Lower lobe of right lung (tissue), 2 donors: ENCODE measurements around the gene CNBD2. TPM values are rescaled to one million over a fixed set of nuclear protein-coding genes. Genes with fewer than 3 reads are reported as not detected.
"Not testable (repeated sequence)": the region's sequence is repeated elsewhere in the genome, so short reads cannot be mapped to it uniquely, and the experiment has no call there.

Source experiments
- ATAC-seq, 2 donors: fragments of 200-7000 bp; cut with Tn5 transposase; one replicate each; pipeline ENCODE4 v1.9.1; 2020 to 2022; ENCODE audit warnings: mild to moderate bottlenecking in 2 of 2, moderate library complexity in 2 of 2
- DNase-seq: peaks from one replicate; pipeline ENCODE4 v3.0.0-alpha.2; 2020
- H3K27ac ChIP-seq: fragments of 200-600 bp; one replicate; pipeline ENCODE4 v1.8.0; 2022
- H3K27me3 ChIP-seq: fragments of 200-600 bp; one replicate; pipeline ENCODE4 v1.8.0; 2022; ENCODE audit warnings: low read depth
- H3K36me3 ChIP-seq: fragments of 200-600 bp; one replicate; pipeline ENCODE4 v1.8.0; 2022; ENCODE audit warnings: mild to moderate bottlenecking
- H3K4me1 ChIP-seq: fragments of 200-600 bp; one replicate; pipeline ENCODE4 v1.8.0; 2022
- H3K4me3 ChIP-seq: fragments of 200-600 bp; one replicate; pipeline ENCODE4 v1.8.0; 2022; ENCODE audit warnings: mild to moderate bottlenecking
- H3K9me3 ChIP-seq: fragments of 200-600 bp; one replicate; pipeline ENCODE4 v1.8.0; 2022
- intact Hi-C: fragments of 100-400 bp; cut with DNase I; formaldehyde crosslinking; loops from one replicate; pipeline ENCODE4 v1.11.0; 2022
- total RNA-seq: library from RNA; stranded (reverse); fragmentation: NEBNext Ultra II Directional; extraction: Animal tissue kit (Norgen Biotek cat#: 25700); gene quantifications from one replicate; pipeline ENCODE4 v1.2.1, GENCODE V29; 2021
- TF ChIP-seq, protein P1 (sequence below): fragments of 200-600 bp; IDR thresholded peaks from one replicate; pipeline ENCODE4 v1.8.0; 2022; ENCODE audit warnings: antibody characterized with exemption, mild to moderate bottlenecking
- donor health status: DM: no; HTN: yes; CAD: no; lungs with severe emphysema.

The CNBD2 gene
- total RNA-seq, 1 donor from 2014 or later = 4.3 TPM

GRCh38 chr20:36015806-36016403, 47.5 kb downstream of the CNBD2 start:
- H3K4me3 ChIP-seq = no peak overlapping the region
- ATAC-seq (no peak), DNase-seq (no peak)
- intact Hi-C loops = no loop called here
- TF ChIP-seq, protein P1, sequence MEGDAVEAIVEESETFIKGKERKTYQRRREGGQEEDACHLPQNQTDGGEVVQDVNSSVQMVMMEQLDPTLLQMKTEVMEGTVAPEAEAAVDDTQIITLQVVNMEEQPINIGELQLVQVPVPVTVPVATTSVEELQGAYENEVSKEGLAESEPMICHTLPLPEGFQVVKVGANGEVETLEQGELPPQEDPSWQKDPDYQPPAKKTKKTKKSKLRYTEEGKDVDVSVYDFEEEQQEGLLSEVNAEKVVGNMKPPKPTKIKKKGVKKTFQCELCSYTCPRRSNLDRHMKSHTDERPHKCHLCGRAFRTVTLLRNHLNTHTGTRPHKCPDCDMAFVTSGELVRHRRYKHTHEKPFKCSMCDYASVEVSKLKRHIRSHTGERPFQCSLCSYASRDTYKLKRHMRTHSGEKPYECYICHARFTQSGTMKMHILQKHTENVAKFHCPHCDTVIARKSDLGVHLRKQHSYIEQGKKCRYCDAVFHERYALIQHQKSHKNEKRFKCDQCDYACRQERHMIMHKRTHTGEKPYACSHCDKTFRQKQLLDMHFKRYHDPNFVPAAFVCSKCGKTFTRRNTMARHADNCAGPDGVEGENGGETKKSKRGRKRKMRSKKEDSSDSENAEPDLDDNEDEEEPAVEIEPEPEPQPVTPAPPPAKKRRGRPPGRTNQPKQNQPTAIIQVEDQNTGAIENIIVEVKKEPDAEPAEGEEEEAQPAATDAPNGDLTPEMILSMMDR = no peak
- H3K4me1 ChIP-seq = peaks cover 19% of the 10 kb centered on the region
- H3K9me3 ChIP-seq = no peaks in the 10 kb centered on the region
- H3K27ac ChIP-seq = no peak overlapping the region
- no peaks in the 10 kb centered on the region for H3K27me3 ChIP-seq
- H3K36me3 ChIP-seq = no peaks in the 10 kb centered on the region

GRCh38 chr20:36017048-36017951, 48.9 kb downstream of the CNBD2 start:
- intact Hi-C loops = no loop called here
- peak overlapping the region; percentile 64 for H3K27ac ChIP-seq
- H3K27me3 ChIP-seq = no peaks in the 10 kb centered on the region
- TF ChIP-seq, protein P1 = no peak
- peaks cover 19% of the 10 kb centered on the region for H3K4me1 ChIP-seq
- no peaks in the 10 kb centered on the region for H3K36me3 ChIP-seq
- DNase-seq (peak; percentile 71), ATAC-seq (peak; percentile 96 to 97)
- no peaks in the 10 kb centered on the region for H3K9me3 ChIP-seq
- H3K4me3 ChIP-seq = no peak overlapping the region

- ATAC-seq (peak; percentile 20 to 21), DNase-seq (no peak)
- Histone ChIP-seq H3K36me3 (no peaks in the 10 kb centered on the region), H3K9me3 (no peaks in the 10 kb centered on the region), H3K27me3 (no peaks in the 10 kb centered on the region), H3K27ac (peak overlapping the region; percentile 64), H3K4me1 (peaks cover 19% of the 10 kb centered on the region), H3K4me3 (no peak overlapping the region)
- intact Hi-C loops = no loop called here
- TF ChIP-seq, protein P1 = no peak
These were observed 50.0 kb downstream of the CNBD2 start for GRCh38 chr20:36018208-36018988.

DNA sequence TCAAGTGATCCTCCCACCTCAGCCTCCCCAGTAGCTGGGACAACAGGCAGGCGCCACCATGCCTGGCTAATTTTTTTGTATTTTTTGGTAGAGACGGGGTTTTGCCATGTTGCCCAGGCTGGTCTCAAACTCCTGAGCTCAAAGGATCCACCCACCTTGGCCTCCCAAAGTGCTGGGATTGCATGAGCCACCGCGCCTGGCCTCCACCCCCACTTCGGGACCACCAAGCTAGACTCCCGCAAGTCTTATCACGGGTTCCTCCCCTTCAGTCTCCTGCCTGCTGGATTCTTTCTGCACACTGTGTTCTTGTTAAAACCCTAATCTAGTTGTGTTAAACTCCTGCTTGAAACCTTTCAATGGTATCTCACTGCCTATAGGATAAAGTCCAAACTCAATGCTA, 57.7 kb downstream of the CNBD2 start:
- H3K27me3 ChIP-seq, H3K9me3 ChIP-seq, DNase-seq, H3K4me3 ChIP-seq, ATAC-seq, H3K4me1 ChIP-seq, H3K27ac ChIP-seq, intact Hi-C loops, H3K36me3 ChIP-seq: not testable (repeated sequence)

GRCh38 chr20:36028106-36028808, 59.9 kb downstream of the CNBD2 start:
- H3K36me3 ChIP-seq = no peaks in the 10 kb centered on the region
- intact Hi-C loops = no loop called here
- no peak overlapping the region for H3K27ac ChIP-seq
- H3K27me3 ChIP-seq = no peaks in the 10 kb centered on the region
- TF ChIP-seq, protein P1 = no peak
- H3K4me1 ChIP-seq = no peaks in the 10 kb centered on the region
- DNase-seq (no peak), ATAC-seq (no peak)
- no peak overlapping the region for H3K4me3 ChIP-seq
- no peaks in the 10 kb centered on the region for H3K9me3 ChIP-seq
